Fibroblast of skin of back (primary cell): ENCODE data around the gene AOPEP.

Experiments used
- DNase-seq: peaks from one replicate; pipeline ENCODE4 v3.0.0-alpha.2; 2013

AOPEP gene

DNA sequence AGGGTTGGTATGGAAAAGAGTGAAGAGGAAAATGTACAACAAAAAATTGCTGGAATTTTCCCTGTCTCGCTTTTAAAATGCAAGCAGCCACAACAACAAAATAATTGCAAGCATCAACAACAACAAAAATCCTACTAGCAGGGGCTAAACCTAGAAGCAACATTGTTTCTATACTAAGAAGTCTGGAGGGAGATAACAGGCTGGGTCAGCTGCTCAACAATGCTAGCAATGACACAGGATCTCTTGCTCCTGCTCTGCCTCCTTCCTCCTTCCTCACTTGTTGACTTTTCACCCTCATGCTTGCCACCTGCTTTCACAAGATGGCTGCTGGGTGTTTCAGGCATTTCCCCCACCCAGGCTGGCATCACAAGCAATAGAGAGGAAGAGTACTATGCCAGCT lies 7.6 kb upstream of the AOPEP start:
- DNase-seq = no peak

DNA sequence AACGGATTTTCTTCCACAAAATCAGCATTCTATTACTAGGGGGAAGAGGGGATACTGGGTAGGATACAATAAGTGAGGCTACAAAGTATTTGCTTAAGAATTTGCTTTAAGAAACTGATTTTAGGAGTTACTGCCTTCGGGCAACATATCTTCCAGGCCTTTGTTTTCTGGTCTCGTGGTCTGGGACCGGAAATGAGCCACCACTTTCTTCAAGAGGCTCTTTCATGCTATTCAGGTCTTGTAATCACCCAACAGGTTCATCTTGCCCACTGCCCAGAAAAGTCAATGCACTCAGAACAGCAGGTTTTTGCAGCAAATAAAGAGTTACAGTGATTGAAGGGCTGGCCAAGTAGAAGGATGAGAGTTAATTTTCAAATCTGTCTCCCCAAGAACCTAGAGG lies 6.6 kb upstream of the AOPEP start:
- DNase-seq = no peak

DNA sequence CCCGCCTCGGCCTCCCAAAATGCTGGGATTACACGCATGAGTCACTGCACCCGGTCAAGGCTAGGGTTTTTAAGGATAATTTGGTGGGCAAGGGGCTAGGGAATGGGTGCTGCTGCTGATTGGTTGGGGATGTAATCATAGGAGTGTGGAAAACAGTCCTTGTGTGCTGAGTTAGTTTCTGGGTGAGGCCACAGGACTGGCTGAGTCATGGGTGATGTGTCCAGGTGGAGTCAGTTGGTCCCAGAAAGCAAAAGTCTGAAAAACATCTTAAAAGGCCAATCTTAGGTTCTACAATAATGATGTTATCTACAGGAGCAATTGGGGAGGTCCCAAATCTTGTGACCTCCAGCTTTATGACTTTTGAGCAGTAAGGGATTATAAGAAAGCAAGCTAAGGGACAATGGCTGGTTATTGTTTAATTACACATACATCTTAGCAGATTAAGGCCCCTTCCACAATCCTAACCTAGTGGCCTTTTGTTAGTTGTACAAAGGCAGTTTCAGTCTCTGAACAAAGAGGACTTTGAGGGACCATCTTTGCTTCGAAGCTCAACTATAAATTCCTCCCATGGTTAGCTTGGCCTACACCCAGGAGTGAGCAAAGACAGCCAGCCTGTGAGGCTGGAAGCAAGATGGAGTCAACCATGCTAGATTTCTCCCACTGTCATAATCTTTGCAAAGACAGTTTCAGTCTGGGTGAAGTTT lies 5.5 kb upstream of the AOPEP start:
- no peak for DNase-seq

DNA sequence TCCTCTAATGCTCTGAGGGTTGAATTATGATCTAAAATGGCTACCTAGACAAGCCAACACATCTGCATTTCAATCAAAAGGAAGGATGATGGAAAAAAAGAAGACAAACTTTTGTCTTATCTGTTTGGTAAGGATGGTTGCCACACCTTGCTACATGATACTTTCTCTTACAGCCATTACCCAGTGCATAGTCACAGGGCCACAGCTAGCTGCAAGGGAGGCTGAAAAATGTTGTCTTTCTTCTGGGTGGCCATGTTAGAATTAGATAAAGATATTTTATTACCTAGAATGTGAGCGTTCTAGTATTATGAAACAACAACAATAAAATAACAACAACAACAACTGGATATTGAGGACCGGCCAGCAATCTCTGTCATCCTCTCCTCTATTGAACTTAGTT lies 4.7 kb upstream of the AOPEP start:
- no peak for DNase-seq

DNA sequence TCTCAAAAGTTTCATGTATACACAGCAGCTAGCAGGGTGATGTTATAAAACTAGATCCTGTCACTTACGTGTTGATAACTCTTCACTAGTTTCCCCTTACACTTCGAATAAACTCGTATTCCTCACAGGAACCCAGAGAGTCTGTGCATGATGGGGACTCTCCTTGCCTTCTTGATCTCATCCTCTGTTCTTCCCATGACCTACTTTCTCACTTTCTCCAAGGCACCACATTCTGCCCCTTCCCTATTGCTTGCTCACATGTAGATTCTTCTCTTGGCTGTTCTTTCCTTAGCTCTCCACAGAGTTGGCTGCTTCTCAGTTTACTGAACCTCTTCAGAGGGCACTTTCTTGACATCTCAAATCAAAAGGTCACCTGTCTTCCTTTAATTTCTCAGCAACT lies 1.2 kb upstream of the AOPEP start:
- DNase-seq = no peak

DNA sequence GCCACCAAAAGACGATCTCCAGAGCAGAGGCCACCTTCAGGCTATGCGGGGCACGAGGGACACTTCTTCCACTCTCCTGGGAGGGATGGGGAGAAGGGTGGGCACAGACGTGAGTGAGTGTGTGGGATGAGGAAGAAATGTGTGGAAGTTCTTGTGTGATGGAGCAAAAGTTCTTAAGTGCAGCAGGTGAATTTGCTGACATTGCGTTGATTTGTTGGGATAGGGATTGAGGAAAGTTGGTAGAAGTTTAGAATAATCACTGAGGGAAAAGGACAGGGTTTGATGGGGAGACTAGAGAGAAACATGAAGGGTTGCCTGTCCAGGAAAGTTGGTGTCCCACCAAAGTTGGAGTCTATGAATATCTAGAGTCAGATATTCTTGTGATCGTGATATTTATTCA lies 2.2 kb downstream of the AOPEP start:
- DNase-seq = no peak

DNA sequence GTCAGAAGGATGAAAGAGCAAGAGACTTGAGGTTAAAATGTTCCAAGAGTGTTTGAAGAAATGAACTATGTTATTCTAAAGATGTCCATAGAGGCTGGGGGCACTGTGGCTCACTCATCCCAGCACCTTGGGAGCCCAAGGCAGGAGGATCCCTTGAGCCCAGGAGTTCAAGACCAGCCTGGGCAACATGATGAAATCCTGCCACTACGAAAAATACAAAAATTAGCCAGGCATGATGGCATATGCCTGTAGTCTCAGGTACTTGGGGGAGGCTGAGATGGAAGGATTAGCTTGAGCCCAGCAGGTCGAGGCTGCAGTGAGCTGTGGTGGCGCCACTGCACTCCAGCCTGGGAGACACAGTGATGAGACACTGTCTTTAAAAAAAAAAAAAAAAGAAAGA lies 2.7 kb downstream of the AOPEP start:
- DNase-seq = no peak

DNA sequence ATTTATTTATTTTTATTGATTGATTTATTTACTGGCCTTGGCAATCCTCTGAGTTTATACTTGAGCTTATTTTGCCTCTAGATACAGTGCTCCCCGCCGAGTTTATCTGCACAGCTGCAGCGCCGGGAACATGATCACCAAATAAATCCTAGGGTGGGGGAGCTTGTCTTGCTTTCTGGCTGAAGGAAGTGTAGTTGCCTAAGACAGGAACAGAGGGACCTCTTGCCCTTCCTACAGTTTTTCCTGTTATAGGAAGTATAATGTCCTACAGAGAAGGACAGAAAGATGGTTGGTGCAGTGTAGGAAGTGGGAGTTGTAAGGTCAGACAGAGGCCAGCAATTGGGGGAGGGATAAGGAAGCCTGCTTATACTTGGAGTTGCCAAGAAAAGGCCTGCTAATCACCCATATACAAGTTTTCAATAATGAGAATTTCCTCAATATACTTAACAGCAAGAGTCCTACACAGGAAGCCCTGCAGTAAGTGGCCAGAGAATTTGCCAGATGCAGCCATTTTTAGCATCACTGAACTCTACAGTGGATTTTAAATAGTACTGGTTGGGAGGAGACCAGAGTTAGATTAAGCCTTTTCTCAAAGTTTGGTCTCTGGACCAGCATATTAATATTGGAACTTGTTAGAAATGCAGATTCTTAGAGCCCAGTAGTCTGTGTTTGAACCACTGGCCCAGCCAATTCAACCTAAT lies 7.7 kb downstream of the AOPEP start:
- DNase-seq = no peak

DNA sequence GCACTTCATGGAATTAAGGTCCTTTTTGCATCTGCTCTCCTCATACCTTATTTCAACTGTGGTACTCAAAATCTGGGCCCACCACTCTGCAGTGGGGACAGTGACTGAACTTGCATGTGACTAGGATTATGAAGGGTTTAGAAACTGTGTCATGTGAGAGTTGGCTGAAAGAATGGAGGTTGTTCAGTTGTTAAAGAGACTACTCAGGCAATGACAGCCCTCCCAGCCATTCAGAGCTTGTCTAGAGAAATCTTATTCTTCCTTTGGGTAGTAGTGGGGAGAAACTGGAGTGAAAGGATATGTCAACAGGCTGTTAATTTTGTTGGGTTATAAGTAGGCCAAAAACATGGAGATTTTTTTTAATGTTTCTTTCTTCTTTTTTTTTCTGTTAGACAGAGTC lies 10.3 kb downstream of the AOPEP start:
- DNase-seq = no peak

DNA sequence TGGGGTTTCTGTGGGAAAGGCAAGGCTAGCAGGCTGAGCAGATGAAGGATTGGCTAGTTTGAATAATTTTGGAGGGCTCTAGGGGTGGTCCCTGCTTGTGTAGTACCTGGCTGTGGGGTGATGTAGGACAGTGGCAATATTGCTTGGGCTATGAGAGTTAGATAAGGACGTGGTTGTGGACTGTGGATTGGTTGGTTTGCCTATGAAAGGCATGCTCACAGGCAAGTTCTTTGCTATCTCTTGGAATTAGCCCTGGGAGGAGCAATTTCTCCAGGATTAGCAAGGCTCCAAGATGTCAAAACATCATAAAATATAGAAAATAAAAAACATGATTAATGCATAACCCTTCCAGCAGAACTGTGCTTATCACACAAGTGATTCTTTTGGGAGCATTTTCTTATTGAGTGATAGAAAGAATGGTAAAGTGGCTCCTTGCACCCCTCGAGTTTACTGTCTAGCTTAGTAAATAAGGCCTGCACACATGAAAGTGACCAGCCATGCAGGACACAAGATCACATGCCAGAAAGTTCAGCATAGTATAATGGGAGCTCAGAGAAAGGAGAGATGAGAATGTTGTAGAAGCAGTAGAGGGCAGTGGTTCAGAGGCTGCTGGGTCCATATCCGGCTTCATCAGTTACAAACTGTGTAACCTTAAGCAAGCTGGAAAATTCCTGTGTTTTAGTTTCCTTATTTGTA lies 13.8 kb downstream of the AOPEP start:
- DNase-seq = no peak

DNA sequence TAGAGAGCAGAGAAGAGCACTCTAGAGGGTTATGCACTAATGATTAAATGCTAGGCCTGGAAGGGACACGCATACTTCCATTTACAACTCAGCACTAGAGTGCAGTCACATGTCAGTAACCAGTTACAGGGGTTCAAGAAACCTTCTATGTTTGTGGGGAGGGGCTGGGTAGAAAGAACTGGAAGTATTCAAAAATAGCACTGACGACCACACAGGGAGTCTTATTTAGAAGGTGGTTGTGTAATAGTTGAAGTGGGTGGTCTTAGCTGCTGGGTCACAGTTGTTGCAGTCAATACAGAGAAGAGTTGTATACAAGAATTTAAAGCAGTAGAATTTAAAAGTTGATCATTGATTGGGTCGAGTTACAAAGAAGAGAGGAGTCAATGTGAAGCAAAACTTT lies 15.4 kb downstream of the AOPEP start:
- no peak for DNase-seq

DNA sequence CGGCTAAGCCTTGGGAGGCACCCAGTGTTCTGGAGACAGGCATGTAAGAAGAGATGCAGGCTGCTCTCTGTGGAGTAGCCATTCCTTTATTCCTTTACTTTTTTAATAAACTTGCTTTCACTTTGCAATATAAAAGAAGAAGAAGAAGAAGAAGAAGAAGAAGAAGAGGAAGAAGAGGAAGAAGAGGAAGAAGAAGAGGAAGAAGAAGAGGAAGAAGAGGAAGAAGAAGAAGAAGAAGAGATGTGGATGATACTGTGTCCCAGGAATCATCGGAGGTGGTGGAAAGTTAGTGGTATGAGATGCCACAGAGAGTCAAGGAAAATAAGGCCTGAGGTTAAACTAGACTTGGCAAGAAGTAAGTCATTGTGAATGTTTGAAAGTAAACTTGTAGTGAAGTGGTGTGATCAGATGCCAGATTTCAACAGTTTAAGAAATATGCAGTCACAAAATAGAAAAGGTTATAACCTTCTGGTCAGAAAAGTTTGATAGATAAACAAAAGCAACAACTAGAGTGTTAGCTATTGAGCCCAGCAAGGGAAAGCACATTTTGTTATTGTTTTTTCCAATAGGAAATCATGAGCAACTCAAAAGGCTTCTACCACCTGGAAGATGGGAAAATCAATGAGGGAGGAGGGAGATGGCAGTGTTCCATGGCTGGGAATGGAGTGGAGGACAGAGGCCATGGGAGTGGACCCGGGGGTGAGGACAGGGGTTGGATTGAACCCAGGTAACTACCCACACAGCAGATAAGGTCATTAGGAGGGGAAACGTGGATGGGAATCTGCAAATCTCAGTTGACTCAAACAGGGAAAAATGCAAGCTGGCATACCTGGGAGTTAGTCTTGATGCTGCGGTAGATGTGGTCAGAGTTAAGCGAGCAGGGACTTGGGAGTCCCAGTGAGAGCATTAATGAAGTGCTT lies 16.8 kb downstream of the AOPEP start:
- DNase-seq = no peak

DNA sequence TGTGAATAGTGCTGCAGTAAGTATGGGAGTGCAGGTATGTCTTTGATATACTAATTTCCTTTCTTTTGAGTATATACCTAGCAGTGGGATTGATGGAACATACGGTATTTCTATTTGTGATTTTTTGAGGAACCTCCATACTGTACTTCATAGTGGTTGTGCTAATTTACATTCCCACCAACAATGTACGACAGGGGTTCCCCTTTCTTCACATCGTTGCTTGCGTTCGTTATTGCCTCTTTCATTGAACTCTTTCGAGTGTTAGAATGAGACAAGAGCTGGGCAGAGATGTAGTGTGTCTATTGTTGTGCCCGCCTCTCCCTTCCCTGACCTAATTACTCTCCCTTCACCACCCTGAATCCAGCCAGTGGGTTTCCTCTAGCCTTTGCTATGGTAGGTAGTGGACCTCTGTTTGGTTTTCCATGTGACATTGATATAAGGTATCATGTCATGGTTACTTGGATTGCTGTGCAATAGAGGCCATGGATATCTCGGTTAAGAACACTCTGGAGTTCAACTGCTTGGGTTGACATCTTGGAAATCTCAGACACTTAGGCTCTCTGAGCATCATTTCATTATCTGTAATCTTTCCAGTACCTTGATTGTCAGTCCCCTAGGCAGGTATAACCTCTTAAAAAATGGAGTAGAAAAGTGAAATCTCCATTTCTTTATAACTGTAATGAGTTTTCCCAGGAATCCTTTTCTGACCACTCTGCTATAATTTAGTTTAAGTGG lies 19.5 kb downstream of the AOPEP start:
- no peak for DNase-seq

DNA sequence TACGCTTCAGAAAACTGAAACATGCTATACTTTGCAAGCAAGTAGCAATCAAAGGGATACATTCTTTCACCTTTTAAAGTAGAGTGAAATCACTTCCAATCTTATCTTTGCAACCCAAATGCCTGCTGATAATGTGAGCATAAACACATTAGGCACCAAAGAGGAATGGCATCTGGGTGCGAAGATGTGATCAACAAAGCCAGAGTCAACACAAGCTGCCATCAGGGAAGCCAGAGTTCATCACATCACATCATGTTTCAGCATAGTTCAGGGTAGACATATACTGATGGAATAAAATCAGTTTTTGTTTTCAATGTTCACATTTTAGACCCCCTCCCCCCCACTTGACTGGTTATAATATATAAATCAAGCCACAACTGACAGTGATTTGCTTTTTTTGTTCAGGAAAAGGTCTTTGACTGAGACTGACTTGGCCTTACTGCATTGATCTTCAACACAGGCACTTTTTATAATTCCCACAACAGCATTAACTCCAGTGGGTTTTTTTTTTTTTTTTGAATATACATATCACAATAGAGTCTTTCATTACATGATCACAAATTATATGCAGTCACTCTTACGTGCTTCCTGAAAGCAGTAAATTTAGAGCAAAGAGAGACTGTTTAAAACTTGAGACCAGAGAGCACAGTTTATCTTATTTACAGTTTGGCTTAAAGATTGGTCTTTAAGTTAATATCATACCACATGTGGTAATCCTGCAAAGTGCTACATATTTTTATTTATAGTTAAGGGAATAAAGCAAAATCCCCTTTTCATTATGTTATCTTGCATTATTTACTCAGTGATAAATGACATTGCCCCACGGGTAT lies 20.3 kb downstream of the AOPEP start:
- DNase-seq = no peak

DNA sequence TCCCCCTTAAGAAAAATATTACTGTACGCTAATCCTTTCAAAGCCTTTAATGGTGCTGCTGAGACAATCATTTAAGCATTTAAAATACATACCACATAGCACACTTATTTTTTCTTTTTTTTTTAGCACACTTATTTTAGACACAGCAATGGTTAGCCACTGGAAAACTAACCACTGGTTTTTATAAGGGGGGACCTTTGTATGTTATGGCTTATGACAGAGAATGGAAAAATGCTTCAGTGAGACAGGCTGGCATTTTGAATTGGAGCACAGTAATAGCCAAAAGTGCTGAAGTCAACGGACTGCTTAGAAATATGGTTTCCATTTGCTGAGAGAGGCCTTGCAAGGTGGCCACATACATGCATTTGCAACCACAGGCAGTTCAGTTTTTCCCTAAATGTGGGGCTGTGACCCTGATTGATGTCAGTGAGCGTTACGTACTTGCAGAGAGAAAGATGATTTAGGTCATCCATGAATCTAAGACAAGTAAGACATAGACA lies 28.5 kb downstream of the AOPEP start:
- DNase-seq = peak; percentile 69

DNA sequence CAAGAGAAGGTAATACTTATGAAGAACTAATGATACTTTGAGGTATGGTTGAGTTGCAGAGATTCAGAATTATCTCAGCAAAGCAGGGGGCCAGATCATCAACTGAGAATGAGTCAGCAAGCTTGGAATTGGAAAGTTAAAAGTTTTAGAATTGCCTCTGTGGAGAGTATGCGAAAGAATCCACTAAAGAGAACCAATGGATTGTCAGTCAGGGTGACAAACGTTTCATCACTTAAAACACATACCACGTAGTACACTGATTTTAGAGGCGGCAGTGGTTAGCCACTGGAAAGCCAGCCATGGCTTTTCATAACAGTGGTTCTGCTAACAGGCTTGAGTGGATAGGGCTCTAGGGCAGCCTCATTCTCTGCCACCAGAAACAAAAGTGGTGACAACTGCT lies 30.7 kb downstream of the AOPEP start:
- peak; percentile 92 for DNase-seq

DNA sequence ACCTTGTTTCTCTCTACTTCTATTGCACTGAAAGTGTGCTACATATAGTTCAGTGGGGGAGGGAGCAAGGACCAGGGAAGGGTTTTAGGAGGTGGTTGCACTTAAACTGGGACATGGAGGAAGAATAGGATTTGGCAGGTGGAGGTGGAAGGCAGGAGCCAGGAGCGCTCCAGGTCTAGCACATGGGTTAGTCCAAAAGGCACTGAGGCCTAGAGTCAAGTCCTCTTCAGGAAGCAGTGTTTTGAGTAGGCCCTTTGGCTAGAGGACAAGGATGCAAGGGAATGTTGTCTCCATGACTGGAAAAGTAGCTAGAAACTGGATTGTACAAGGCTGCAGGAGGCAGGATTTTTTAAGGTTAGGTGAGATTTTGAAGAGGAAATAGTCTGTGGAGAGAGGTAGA lies 31.5 kb downstream of the AOPEP start:
- DNase-seq = no peak

DNA sequence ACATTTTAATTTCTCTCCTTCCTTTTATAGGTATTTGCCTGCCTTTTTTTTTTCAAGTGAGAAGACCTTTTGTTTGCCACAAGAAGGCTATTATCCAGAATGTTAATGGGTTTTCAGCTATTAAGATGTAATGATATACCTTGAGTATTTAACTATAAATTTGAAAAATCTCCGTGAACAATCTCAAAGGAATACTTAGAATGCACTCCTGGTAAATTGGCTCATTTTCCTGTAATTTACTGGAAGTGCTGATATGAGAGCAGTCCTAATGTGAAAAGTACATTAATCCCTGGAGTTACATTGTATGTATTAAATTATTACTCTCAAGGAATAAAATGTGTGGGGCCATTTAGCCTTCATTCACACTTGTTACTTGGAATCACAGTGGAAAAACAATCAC lies 32.4 kb downstream of the AOPEP start:
- DNase-seq = no peak

DNA sequence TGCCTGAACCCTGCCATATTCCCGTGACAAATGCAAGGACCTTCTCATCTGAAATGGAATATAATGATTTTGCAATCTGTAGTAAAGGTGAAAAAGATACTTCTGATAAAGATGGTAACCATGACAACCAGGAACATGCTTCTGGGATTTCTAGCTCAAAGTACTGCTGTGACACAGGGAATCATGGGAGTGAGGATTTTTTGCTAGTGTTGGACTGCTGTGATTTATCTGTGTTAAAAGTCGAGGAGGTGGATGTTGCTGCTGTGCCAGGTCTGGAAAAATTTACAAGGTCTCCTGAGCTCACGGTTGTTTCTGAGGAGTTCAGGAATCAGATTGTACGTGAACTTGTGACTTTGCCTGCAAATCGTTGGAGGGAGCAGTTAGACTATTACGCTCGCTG lies 33.5 kb downstream of the AOPEP start:
- DNase-seq = no peak

DNA sequence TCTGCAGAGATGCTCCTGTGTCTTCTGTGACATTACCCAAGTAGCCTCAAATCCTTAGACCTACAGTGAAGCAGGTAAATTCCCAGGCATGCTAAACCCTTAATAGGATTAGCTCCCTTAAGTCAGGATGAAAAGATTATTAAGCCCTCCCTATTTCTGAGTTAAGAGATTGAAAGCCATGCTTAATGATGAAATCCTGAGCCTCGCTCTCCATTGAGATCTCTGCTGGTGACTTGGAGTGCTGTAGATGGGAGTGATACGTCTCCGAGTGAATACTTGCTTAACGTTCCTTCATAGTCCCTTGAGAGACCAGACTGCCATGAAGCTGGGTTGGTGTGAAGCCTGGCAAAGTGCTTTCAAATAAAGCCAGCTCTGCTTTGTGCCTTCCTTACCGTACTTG lies 34.2 kb downstream of the AOPEP start:
- DNase-seq = no peak

DNA sequence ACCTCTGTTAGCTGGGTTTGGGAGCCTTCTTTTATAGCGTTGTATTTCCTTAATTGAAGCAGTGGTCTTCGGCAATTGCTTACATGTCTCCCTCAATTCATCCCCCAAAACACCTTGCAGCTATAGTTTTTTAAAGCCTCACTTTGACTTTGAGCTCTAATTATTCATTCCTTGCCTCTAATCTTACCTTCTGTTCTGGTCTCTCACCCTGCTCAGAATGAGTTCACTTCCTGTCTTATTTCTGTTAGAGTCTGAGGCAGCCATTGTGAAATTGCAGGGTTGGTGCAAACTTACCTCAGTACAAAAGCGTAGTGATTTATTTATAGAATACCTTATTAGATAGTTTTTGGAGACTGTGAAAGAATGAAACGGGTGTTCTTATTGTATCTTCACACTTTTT lies 35.0 kb downstream of the AOPEP start:
- DNase-seq = no peak
